GM23338 (cell line): ENCODE measurements around the gene SETBP1. TPM values are rescaled to one million over a fixed set of nuclear protein-coding genes. Genes with fewer than 3 reads are reported as not detected.

Source experiments
- ATAC-seq: fragments of 200-7000 bp; cut with Tn5 transposase; 3 replicates; pipeline ENCODE4 v1.9.1; 2020
- DNase-seq: peaks from one replicate; pipeline ENCODE4 v3.0.0-alpha.2; 2015; ENCODE audit warnings: low spot score
- H2AFZ ChIP-seq: fragments of 200-600 bp; sonication (generic); 2 replicates; pipeline ENCODE4 v1.8.0; 2016; ENCODE audit warnings: antibody characterized with exemption, mild to moderate bottlenecking, moderate library complexity
- H3F3A ChIP-seq: fragments of 200-600 bp; sonication (generic); replicated peaks from 2 replicates; pipeline ENCODE4 v1.8.0; 2017; ENCODE audit warnings: antibody characterized with exemption, mixed run types, low read depth
- H3K27ac ChIP-seq: fragments of 200-600 bp; sonication (generic); 2 replicates; pipeline ENCODE4 v1.6.1; 2016; ENCODE audit warnings: low read depth
- H3K27me3 ChIP-seq: fragments of 200-600 bp; sonication (generic); 2 replicates; pipeline ENCODE4 v1.8.0; 2016; ENCODE audit warnings: mild to moderate bottlenecking, mixed run types, moderate library complexity; ENCODE audit not compliant: insufficient read depth
- H3K36me3 ChIP-seq: fragments of 200-600 bp; sonication (generic); 2 replicates; pipeline ENCODE4 v1.8.0; 2016; ENCODE audit warnings: mild to moderate bottlenecking; ENCODE audit not compliant: insufficient read depth
- H3K4me1 ChIP-seq: fragments of 200-600 bp; sonication (generic); 2 replicates; pipeline ENCODE4 v1.8.0; 2016; ENCODE audit warnings: mild to moderate bottlenecking, moderate library complexity; ENCODE audit not compliant: insufficient read depth
- H3K4me2 ChIP-seq: fragments of 200-600 bp; sonication (generic); 2 replicates; pipeline ENCODE4 v1.7.1; 2017; ENCODE audit warnings: mixed run types
- H3K4me3 ChIP-seq: fragments of 200-600 bp; sonication (generic); 2 replicates; pipeline ENCODE4 v1.6.1; 2016; ENCODE audit warnings: mixed run types
- H3K79me2 ChIP-seq: fragments of 200-600 bp; sonication (generic); replicated peaks from 2 replicates; pipeline ENCODE4 v1.8.0; 2017; ENCODE audit warnings: mild to moderate bottlenecking; ENCODE audit not compliant: insufficient read depth
- H3K9me2 ChIP-seq: fragments of 200-600 bp; sonication (generic); 2 replicates; pipeline ENCODE4 v1.8.0; 2017; ENCODE audit not compliant: insufficient read depth
- H4K20me1 ChIP-seq: fragments of 200-600 bp; sonication (generic); replicated peaks from 2 replicates; pipeline ENCODE4 v1.8.0; 2017; ENCODE audit warnings: mild to moderate bottlenecking; ENCODE audit not compliant: insufficient read depth
- H3K27ac Mint-ChIP-seq: 2 replicates; pipeline ENCODE4 v1.8.0; 2020; ENCODE audit warnings: inconsistent platforms, mild to moderate bottlenecking, moderate library complexity, mixed read lengths
- H3K27me3 Mint-ChIP-seq: 3 replicates; pipeline ENCODE4 v1.8.0; 2022; ENCODE audit warnings: low read depth, mild to moderate bottlenecking, moderate library complexity, mixed read lengths, inconsistent platforms; ENCODE audit not compliant: insufficient read depth, poor library complexity
- H3K36me3 Mint-ChIP-seq: 3 replicates; pipeline ENCODE4 v1.8.0; 2021; ENCODE audit warnings: low read depth, mild to moderate bottlenecking, inconsistent platforms, moderate library complexity, mixed read lengths
- H3K4me1 Mint-ChIP-seq: 3 replicates; pipeline ENCODE4 v1.8.0; 2020; ENCODE audit warnings: mild to moderate bottlenecking, inconsistent platforms, mixed read lengths
- H3K4me3 Mint-ChIP-seq: 3 replicates; pipeline ENCODE4 v1.8.0; 2021; ENCODE audit warnings: moderate library complexity, mild to moderate bottlenecking, inconsistent platforms, mixed read lengths
- H3K9me3 Mint-ChIP-seq: 3 replicates; pipeline ENCODE4 v1.8.0; 2020; ENCODE audit warnings: moderate library complexity, mild to moderate bottlenecking, inconsistent platforms, mixed read lengths
- CREB1 ChIP-seq: fragments of 250-450 bp; sonication (Bioruptor Pico); IDR thresholded peaks from 2 replicates; pipeline ENCODE4 v1.5.0; 2020; ENCODE audit warnings: low read depth, mild to moderate bottlenecking, moderate library complexity
- CTCF ChIP-seq, 2 experiments: fragments of 200-600 bp in 1 of 2; sonication (generic) in 1 of 2; conservative IDR thresholded peaks; 2 replicates each; pipeline versions ENCODE4 v1.5.1 to v1.6.1; 2016 to 2017; ENCODE audit warnings: antibody characterized with exemption in 2 of 2, low read depth in 2 of 2, mild to moderate bottlenecking in 2 of 2, moderate library complexity in 1 of 2
- EZH2 ChIP-seq: fragments of 200-600 bp; sonication (generic); IDR thresholded peaks from one replicate; pipeline ENCODE4 v1.8.0; 2017; ENCODE audit warnings: antibody characterized with exemption, mild to moderate bottlenecking, low read depth; ENCODE audit not compliant: unreplicated experiment
- EZH2phosphoT487 ChIP-seq: fragments of 200-600 bp; sonication (generic); IDR thresholded peaks from one replicate; pipeline ENCODE4 v1.8.1; 2018; ENCODE audit warnings: antibody characterized with exemption; ENCODE audit not compliant: unreplicated experiment
- JUNB ChIP-seq: IDR thresholded peaks from one replicate; pipeline ENCODE4 v1.6.1; 2016; ENCODE audit warnings: antibody characterized with exemption; ENCODE audit not compliant: unreplicated experiment
- NANOG ChIP-seq: IDR thresholded peaks from 2 replicates; pipeline ENCODE4 v1.6.1; 2016; ENCODE audit warnings: antibody characterized with exemption, borderline replicate concordance
- ZNF114 ChIP-seq: fragments of 250-450 bp; sonication (Bioruptor Pico); IDR thresholded peaks from 2 replicates; pipeline ENCODE4 v1.5.0; 2020; ENCODE audit warnings: mild to moderate bottlenecking, moderate library complexity
- ZNF331 ChIP-seq: fragments of 250-450 bp; sonication (Bioruptor Pico); IDR thresholded peaks from 2 replicates; pipeline ENCODE4 v1.5.0; 2020; ENCODE audit warnings: low read depth, mild to moderate bottlenecking, moderate library complexity
- polyA plus RNA-seq: library from polyadenylated mRNA; unstranded; fragments of >200 nt; fragmentation: Nextera tagmentation; extraction: Ambion mirVana; gene quantifications from 2 replicates; pipeline ENCODE4 v1.2.1, GENCODE V29; 2016
- total RNA-seq: library from RNA; depleted of rRNA; stranded (reverse); fragments of >200 nt; shearing (Covaris generic); gene quantifications from 2 replicates; pipeline ENCODE4 v1.2.3, GENCODE V29; 2014
- TF ChIP-seq, protein P1 (sequence below): IDR thresholded peaks from one replicate; pipeline ENCODE4 v1.6.1; 2018; ENCODE audit warnings: antibody characterized with exemption; ENCODE audit not compliant: unreplicated experiment
- TF ChIP-seq, protein P2 (sequence below): IDR thresholded peaks from 2 replicates; pipeline ENCODE4 v1.6.1; 2016; ENCODE audit warnings: antibody characterized with exemption
- TF ChIP-seq, protein P3 (sequence below): fragments of 250-450 bp; sonication (Bioruptor Pico); IDR thresholded peaks from 2 replicates; pipeline ENCODE4 v1.5.0; 2020; ENCODE audit warnings: mild to moderate bottlenecking, moderate library complexity

Gene SETBP1
- total and polyA plus RNA-seq, 2 experiments from 2014 or later, result 1.6 to 5.5 TPM

DNA sequence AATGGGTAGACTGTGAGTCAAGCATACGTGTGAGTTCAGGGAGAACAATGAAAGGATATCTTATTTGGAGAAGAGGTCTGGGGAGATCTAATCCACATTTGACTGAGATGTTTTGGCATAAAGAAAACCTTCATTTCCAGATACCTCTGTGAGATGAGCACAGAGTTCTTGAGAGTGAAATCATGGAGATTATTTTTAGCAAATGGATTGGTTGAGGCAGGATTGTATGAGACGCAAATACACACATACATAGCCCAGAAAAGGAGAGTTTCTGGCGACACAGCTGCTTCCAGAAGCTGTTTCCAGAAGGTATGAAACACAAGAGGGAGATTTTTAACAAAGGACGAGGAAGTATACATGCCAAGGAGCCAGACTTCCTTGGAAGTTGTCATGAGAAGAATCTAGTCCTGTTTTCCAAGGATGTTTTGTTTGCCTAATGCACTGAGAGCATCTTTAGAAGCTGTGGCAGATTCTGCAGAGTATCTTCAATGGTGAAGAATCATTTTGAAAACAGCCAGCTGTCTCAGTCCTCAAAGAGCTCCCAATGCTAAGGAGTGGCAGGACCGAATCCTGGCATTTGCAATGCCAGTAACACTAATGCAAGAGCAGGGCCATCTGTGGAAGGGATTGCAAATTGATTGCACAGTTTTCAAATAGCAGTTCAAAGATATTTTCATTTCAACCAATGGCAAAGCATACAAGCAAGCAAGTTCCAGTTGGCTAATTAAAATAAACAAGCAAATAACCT lies 177.2 kb downstream of the SETBP1 start (continued):
- TF ChIP-seq, protein P1, sequence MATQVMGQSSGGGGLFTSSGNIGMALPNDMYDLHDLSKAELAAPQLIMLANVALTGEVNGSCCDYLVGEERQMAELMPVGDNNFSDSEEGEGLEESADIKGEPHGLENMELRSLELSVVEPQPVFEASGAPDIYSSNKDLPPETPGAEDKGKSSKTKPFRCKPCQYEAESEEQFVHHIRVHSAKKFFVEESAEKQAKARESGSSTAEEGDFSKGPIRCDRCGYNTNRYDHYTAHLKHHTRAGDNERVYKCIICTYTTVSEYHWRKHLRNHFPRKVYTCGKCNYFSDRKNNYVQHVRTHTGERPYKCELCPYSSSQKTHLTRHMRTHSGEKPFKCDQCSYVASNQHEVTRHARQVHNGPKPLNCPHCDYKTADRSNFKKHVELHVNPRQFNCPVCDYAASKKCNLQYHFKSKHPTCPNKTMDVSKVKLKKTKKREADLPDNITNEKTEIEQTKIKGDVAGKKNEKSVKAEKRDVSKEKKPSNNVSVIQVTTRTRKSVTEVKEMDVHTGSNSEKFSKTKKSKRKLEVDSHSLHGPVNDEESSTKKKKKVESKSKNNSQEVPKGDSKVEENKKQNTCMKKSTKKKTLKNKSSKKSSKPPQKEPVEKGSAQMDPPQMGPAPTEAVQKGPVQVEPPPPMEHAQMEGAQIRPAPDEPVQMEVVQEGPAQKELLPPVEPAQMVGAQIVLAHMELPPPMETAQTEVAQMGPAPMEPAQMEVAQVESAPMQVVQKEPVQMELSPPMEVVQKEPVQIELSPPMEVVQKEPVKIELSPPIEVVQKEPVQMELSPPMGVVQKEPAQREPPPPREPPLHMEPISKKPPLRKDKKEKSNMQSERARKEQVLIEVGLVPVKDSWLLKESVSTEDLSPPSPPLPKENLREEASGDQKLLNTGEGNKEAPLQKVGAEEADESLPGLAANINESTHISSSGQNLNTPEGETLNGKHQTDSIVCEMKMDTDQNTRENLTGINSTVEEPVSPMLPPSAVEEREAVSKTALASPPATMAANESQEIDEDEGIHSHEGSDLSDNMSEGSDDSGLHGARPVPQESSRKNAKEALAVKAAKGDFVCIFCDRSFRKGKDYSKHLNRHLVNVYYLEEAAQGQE, result no peak
- TF ChIP-seq ZNF114 (CRISPR knock-in tag), result no peak
- TF ChIP-seq EZH2, result no peak
- TF ChIP-seq CREB1 (CRISPR knock-in tag), result no peak
- TF ChIP-seq ZNF331 (CRISPR knock-in tag), result no peak

DNA sequence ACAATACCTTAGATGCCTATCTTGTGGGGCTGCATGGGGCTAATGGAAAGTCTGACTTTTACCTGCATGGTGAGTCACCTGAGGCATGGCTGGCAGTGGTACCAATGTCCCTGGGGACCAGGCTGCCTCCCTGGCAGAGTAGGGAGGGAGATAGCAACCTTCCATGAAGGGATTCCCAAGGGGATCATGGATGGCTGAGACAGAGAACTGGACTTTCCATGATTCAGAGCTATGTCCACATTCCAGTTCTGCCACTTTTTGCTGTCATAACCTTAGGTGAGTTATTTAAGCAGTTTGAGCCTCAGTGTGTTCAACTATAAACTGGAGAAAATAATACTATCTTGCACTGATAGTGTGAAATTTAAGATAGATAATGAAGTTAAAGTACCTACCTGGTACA lies 178.6 kb downstream of the SETBP1 start:
- ATAC-seq, result no peak
- no peaks in the 10 kb centered on the region for H4K20me1 ChIP-seq
- no peaks in the 10 kb centered on the region for H3K27me3 ChIP-seq
- H2AFZ ChIP-seq, result no peak overlapping the region
- H3K9me2 ChIP-seq, result 0 out of 2 replicates have a peak, but pooled peaks cover 5% of the 10 kb centered on the region
- H3K27ac Mint-ChIP-seq, result no peak overlapping the region
- H3K79me2 ChIP-seq, result no peaks in the 10 kb centered on the region
- DNase-seq, result no peak
- no peak overlapping the region for H3K4me2 ChIP-seq
- peaks cover 5% of the 10 kb centered on the region for H3K27me3 Mint-ChIP-seq
- no peaks in the 10 kb centered on the region for H3K4me1 ChIP-seq
- H3F3A ChIP-seq, result no peaks in the 10 kb centered on the region
- 0 out of 3 replicates have a peak, but pooled peaks cover 3% of the 10 kb centered on the region for H3K36me3 Mint-ChIP-seq
- no peaks in the 10 kb centered on the region for H3K36me3 ChIP-seq
- H3K4me1 Mint-ChIP-seq, result peaks cover 4% of the 10 kb centered on the region
- H3K4me3 ChIP-seq, result no peak overlapping the region
- no peak overlapping the region for H3K27ac ChIP-seq
- no peaks in the 10 kb centered on the region for H3K9me3 Mint-ChIP-seq
- H3K4me3 Mint-ChIP-seq, result no peak overlapping the region
- TF ChIP-seq EZH2phosphoT487 (no peak), CTCF (conservative IDR thresholded peaks at IDR 0.05; ENCODE audit: low read depth in 2 of 2) (no peak), EZH2 (no peak), NANOG (no peak), ZNF331 (CRISPR knock-in tag) (no peak), JUNB (no peak), ZNF114 (CRISPR knock-in tag) (no peak)
- TF ChIP-seq, protein P2, sequence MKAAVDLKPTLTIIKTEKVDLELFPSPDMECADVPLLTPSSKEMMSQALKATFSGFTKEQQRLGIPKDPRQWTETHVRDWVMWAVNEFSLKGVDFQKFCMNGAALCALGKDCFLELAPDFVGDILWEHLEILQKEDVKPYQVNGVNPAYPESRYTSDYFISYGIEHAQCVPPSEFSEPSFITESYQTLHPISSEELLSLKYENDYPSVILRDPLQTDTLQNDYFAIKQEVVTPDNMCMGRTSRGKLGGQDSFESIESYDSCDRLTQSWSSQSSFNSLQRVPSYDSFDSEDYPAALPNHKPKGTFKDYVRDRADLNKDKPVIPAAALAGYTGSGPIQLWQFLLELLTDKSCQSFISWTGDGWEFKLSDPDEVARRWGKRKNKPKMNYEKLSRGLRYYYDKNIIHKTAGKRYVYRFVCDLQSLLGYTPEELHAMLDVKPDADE, result no peak
- TF ChIP-seq, protein P3, sequence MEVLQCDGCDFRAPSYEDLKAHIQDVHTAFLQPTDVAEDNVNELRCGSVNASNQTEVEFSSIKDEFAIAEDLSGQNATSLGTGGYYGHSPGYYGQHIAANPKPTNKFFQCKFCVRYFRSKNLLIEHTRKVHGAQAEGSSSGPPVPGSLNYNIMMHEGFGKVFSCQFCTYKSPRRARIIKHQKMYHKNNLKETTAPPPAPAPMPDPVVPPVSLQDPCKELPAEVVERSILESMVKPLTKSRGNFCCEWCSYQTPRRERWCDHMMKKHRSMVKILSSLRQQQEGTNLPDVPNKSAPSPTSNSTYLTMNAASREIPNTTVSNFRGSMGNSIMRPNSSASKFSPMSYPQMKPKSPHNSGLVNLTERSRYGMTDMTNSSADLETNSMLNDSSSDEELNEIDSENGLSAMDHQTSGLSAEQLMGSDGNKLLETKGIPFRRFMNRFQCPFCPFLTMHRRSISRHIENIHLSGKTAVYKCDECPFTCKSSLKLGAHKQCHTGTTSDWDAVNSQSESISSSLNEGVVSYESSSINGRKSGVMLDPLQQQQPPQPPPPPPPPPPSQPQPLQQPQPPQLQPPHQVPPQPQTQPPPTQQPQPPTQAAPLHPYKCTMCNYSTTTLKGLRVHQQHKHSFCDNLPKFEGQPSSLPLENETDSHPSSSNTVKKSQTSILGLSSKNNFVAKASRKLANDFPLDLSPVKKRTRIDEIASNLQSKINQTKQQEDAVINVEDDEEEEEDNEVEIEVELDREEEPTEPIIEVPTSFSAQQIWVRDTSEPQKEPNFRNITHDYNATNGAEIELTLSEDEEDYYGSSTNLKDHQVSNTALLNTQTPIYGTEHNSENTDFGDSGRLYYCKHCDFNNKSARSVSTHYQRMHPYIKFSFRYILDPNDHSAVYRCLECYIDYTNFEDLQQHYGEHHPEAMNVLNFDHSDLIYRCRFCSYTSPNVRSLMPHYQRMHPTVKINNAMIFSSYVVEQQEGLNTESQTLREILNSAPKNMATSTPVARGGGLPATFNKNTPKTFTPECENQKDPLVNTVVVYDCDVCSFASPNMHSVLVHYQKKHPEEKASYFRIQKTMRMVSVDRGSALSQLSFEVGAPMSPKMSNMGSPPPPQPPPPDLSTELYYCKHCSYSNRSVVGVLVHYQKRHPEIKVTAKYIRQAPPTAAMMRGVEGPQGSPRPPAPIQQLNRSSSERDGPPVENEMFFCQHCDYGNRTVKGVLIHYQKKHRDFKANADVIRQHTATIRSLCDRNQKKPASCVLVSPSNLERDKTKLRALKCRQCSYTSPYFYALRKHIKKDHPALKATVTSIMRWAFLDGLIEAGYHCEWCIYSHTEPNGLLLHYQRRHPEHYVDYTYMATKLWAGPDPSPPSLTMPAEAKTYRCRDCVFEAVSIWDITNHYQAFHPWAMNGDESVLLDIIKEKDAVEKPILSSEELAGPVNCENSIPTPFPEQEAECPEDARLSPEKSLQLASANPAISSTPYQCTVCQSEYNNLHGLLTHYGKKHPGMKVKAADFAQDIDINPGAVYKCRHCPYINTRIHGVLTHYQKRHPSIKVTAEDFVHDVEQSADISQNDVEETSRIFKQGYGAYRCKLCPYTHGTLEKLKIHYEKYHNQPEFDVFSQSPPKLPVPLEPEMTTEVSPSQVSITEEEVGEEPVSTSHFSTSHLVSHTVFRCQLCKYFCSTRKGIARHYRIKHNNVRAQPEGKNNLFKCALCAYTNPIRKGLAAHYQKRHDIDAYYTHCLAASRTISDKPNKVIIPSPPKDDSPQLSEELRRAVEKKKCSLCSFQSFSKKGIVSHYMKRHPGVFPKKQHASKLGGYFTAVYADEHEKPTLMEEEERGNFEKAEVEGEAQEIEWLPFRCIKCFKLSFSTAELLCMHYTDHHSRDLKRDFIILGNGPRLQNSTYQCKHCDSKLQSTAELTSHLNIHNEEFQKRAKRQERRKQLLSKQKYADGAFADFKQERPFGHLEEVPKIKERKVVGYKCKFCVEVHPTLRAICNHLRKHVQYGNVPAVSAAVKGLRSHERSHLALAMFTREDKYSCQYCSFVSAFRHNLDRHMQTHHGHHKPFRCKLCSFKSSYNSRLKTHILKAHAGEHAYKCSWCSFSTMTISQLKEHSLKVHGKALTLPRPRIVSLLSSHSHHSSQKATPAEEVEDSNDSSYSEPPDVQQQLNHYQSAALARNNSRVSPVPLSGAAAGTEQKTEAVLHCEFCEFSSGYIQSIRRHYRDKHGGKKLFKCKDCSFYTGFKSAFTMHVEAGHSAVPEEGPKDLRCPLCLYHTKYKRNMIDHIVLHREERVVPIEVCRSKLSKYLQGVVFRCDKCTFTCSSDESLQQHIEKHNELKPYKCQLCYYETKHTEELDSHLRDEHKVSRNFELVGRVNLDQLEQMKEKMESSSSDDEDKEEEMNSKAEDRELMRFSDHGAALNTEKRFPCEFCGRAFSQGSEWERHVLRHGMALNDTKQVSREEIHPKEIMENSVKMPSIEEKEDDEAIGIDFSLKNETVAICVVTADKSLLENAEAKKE (CRISPR knock-in tag), result no peak
